IPS DF 4.7 (cell line): ENCODE measurements around the gene TSPAN14.

Experiments
- DNase-seq: peaks from one replicate; pipeline ENCODE4 v3.0.0-alpha.2; 2013; ENCODE audit warnings: low spot score; ENCODE audit errors: extremely low read depth

The TSPAN14 gene

DNA sequence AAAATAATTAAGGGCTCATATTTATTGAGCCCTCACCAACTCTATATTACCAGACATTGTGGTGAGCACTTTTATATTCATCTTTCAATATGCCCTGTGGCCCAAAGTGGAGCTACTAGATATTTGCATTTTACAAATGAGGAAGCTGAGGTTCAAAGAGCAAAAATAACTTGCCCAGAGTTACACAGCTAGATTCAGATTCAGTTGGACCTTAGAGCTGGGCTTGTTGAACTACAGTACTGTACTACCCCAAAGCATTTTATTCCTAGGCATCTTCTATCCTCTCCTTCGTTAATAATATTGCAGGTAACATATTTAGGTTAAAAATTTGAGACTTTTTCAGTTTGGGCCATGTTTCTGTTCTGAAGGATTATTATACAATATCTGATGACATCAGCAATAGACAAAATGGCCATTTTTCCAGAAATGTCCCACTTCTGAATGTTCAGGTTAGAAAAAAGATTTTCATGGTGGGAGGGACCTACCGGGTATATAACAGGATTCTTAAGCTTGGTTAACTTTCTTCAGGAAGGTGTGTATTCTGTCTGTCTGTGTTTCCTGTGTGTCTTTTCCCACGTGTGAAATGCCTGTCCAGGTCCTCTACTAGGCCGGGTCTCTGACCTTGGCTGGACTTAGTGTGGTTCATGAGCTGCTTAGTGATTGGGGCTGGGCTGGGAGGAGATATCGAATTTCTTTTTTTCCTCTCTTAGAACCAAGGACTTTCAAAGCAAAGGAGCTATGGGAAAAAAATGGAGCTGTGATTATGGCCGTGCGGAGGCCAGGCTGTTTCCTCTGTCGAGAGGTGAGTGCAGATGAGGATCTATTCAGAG lies 32.2 kb upstream of the TSPAN14 start:
- no peak for DNase-seq

GRCh38 chr10:80425901-80426300 lies 28.2 kb upstream of the TSPAN14 start:
- DNase-seq = no peak

GRCh38 chr10:80427541-80427940 lies 26.6 kb upstream of the TSPAN14 start:
- DNase-seq = no peak

DNA sequence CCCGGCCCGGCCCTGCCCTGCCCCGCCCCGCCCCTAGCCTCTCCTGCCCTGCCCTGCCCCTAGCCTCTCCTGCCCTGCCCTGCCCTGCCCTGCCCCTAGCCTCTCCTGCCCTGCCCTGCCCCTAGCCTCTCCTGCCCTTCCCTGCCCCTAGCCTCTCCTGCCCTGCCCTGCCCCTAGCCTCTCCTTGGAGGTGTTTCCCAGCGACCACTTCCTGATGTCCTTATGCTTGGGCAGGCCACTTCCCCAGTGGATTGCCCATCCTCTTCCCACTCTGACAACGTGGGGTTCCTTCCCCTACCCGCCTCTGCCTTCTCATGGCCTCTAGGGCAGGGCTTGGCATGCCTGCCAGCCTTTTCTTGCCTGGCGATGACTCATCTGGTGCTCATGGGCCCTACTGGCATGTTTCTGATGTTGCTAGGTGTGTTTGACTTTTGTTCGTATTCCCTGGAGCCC lies 24.6 kb upstream of the TSPAN14 start:
- no peak for DNase-seq

DNA sequence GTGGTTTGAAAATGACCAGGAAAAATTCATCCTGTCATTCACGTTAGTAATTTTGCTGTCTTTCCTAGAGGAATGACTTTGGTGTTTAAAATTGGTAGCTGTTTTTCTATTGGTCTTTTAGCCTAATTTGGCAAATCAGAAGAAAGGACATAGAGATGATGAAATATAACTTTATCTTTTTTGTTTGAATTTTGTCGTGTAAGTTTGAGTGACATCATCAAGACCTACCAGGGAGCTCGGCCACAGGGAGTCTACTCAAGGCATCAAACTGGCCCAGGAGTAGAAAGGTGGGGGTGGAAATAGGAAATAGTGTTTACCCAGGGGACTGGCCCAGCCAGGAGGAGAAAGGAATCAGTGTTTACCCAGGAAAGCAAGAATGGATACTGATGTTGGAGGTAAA lies 21.0 kb upstream of the TSPAN14 start:
- DNase-seq = no peak

- DNase-seq = no peak
Measured at GRCh38 chr10:80436446-80437098, 17.5 kb upstream of the TSPAN14 start.

- DNase-seq = no peak
Measured at GRCh38 chr10:80437227-80437626, 16.9 kb upstream of the TSPAN14 start.

DNA sequence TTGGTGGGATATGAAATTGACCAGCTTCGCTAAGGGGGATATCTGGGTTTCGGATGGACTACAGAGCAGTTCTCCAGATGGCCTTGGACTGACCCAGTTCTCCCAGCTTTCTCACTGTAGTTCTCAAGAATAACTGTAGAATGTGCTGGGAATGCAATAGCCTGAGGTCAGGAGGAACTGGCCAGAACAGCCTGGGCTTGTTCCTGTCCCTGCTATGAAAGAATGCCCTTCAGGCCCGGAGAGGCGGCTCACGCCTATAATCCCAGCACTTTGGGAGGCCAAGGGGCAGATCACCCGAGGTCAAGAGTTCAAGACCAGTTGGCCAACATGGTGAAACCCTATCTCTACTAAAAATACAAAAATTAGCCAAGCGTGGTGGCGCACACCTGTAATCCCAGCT lies 12.3 kb upstream of the TSPAN14 start:
- DNase-seq = no peak

DNA sequence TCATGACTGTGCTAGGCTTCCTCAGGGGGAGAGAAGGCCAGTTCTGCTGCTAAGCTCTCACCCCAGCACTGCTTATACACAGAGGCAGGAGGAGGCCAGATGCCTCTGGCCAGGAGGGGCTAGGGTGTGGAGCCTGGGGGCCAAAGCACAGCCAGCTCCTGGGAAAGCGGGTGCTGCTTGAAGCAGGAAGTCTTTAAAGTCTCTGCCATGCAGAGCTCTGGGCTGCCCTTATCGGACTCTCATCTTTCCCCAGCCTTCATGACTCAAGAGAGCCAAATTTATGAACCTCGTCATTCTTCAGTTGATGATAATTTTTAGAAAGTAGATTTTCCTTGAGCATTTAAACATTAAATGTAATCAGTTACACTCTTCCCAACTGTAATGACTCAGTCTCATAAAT lies 11.2 kb upstream of the TSPAN14 start:
- DNase-seq = no peak

DNA sequence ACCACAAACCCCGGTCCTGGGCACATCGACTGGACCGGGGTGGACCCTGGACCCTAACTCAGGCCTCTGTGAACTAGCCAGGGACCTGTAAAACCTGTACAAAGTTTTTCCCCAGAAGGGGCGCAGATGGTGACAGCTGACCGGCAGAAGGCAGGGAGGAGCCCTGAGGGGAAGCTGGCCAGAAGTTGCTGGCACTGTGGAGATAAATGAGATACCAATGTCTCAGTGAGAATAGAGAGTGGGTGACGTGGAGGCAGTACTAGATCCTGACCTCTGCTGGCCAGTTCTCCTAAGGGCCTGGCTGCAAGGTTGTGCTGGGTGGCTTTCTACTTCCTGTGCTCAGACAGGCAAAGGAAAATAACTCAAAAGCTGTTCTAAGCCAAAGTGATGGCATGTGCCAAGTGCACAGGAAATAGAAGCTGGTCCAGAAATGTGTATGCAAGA lies 10.6 kb upstream of the TSPAN14 start:
- DNase-seq = no peak

DNA sequence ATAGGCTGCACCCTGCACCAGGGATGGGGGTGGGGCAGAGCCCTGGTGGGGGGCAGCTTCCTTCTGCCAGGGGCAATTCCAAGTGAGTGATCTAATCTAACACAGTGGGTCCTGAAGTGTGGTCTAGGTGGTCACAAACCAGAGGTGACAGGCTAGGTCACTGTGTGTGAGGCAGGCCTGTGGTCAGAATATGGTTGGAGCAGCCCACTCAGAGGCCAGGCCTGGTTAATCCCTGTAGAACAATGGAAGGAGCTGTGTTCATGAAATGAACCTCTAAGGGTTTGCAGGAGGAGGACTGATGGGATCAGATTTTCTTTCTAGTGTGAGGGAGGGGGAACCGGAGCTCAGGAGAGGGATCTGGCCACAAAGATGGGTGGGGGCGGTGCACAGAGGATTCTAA lies 10.0 kb upstream of the TSPAN14 start:
- no peak for DNase-seq

GRCh38 chr10:80444646-80445319 lies 9.3 kb upstream of the TSPAN14 start:
- no peak for DNase-seq

GRCh38 chr10:80447436-80448190 lies 6.5 kb upstream of the TSPAN14 start:
- no peak for DNase-seq

- no peak for DNase-seq
Measured at GRCh38 chr10:80448209-80448942, 5.7 kb upstream of the TSPAN14 start.

DNA sequence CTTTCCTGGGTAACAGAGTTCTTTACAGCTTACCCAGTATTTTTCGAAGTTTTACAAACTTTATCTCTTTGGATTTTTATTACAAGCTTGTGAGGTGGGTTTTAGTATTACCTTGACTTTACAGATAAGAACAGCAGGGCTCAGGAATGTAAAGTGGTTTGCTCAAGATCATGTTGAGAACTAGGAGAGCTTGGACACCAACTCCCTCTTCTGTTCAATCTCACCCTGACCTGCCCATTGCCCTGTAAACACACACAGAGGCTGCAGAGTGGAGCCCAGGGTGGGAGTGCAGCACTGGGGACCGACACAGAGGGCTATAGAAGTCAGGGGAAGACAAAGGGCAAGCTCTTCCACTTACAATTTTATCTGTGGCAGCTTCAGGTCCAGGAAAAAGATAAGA lies 4.6 kb upstream of the TSPAN14 start:
- DNase-seq = no peak

GRCh38 chr10:80451132-80451531 lies 3.0 kb upstream of the TSPAN14 start:
- DNase-seq = no peak

GRCh38 chr10:80452069-80452468 lies 2.0 kb upstream of the TSPAN14 start:
- no peak for DNase-seq

- DNase-seq = no peak
Measured at GRCh38 chr10:80452640-80453039, 1.5 kb upstream of the TSPAN14 start.

DNA sequence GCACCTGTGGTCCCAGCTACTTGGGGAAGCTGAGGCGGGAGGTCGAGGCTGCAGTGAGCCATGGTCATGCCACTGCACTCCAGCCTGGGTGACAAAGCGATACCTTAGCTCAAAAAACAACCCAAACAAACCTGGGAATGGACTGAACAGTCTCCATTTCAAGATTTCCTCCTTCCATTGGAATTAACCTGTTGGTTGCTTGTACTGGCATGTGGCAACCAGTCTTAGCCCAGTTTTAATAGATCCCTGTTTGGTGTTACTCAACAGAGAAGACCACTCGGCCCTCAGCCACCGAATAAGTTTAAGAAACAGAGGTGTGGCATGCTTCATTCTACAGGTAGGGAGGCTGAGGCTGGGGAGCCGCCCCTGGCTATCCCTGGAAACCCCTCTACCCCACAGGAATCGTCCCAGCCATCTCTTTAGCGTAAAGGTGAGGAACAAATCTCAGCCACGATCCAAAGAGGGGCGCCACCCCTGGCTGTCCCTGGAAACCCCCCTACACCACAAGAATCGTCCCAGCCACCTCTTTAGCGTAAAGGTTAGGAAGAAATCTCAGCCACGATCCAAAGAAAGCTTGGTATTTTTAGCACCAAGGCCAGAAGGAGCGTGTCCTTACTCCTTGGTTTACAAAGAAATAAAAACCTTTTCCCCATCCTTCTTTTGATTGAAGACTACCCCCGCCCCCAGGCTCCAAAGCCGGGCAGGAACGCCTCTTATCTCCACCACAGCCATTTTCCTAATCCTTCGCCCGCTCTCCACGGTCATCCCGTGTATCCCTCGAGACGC lies 861 bp upstream of the TSPAN14 start:
- no peak for DNase-seq
